Natural killer cell (primary cell): ENCODE data around the gene CALN1. TPM values are rescaled to one million over a fixed set of nuclear protein-coding genes. Genes with fewer than 3 reads are reported as not detected.
A peak's percentile ranks its signal among the peaks of the same experiment; 100 is the strongest.

ENCODE experiments used
- ATAC-seq, 3 donors: fragments of 150-1000 bp in 2 of 3; fragments of 200-7000 bp in 1 of 3; cut with Tn5 transposase; 1 replicate in 1 of 3; 2 replicates in 2 of 3; pipeline ENCODE4 v1.10.0; 2021; ENCODE audit warnings: mild to moderate bottlenecking in 2 of 3, moderate library complexity in 2 of 3
- DNase-seq, 2 donors: peaks; one replicate each; pipeline versions ENCODE4 v3.0.0 to v3.0.0-alpha.2; 2013 to 2021; ENCODE audit warnings: mixed read lengths in 1 of 2
- H3K27ac ChIP-seq: one replicate; pipeline ENCODE4 v1.5.1; 2013; ENCODE audit warnings: mild to moderate bottlenecking, low read length
- H3K27me3 ChIP-seq: one replicate; pipeline ENCODE4 v1.6.1; 2013; ENCODE audit warnings: low read length; ENCODE audit not compliant: control insufficient read depth, insufficient read depth
- H3K36me3 ChIP-seq: one replicate; pipeline ENCODE4 v1.6.1; 2013; ENCODE audit warnings: low read length; ENCODE audit not compliant: control insufficient read depth, insufficient read depth
- H3K4me1 ChIP-seq: one replicate; pipeline ENCODE4 v1.6.1; 2013; ENCODE audit warnings: low read length; ENCODE audit not compliant: control insufficient read depth, insufficient read depth
- H3K4me3 ChIP-seq: one replicate; pipeline ENCODE4 v1.5.1; 2013; ENCODE audit warnings: low read length
- H3K9me3 ChIP-seq: one replicate; pipeline ENCODE4 v1.6.1; 2013; ENCODE audit warnings: low read length; ENCODE audit not compliant: control insufficient read depth, insufficient read depth
- H3K27ac Mint-ChIP-seq, 2 donors: one replicate each; pipeline ENCODE4 v1.8.0; 2022; ENCODE audit warnings: mild to moderate bottlenecking in 2 of 2, mixed read lengths in 2 of 2, moderate library complexity in 1 of 2
- H3K27me3 Mint-ChIP-seq, 2 donors: one replicate each; pipeline ENCODE4 v1.8.0; 2022; ENCODE audit warnings: low read depth in 2 of 2, mixed read lengths in 2 of 2
- H3K36me3 Mint-ChIP-seq: one replicate; pipeline ENCODE4 v1.8.0; 2022; ENCODE audit warnings: mixed read lengths
- H3K4me1 Mint-ChIP-seq, 2 donors: one replicate each; pipeline ENCODE4 v1.8.0; 2022; ENCODE audit warnings: mixed read lengths in 2 of 2
- H3K4me3 Mint-ChIP-seq: one replicate; pipeline ENCODE4 v1.8.0; 2022; ENCODE audit warnings: mild to moderate bottlenecking, moderate library complexity, mixed read lengths
- H3K9me3 Mint-ChIP-seq, 2 donors: one replicate each; pipeline ENCODE4 v1.8.0; 2022; ENCODE audit warnings: mixed read lengths in 2 of 2
- CTCF ChIP-seq: fragments of 200-600 bp; IDR thresholded peaks from one replicate; pipeline ENCODE4 v1.8.0; 2022; ENCODE audit warnings: antibody characterized with exemption
- WGBS: methylation state at CpG from one replicate; pipeline ENCODE4 v1.1.7; 2013; ENCODE audit warnings: missing lambda C conversion rate; ENCODE audit not compliant: insufficient coverage; 5-methylcytosine and 5-hydroxymethylcytosine counted together
- intact Hi-C: fragments of 100-400 bp; cut with micrococcal nuclease; formaldehyde crosslinking; loops from one replicate; pipeline ENCODE4 v1.14.2; 2022
- total RNA-seq, 4 donors: library from RNA; stranded (reverse); fragments of 120-200 nt in 1 of 4; gene quantifications; one replicate each; pipeline versions ENCODE4 v1.2.3 to v1.2.4, GENCODE V29; 2013 to 2022

The CALN1 gene
- total RNA-seq, 3 donors from 2014 or later (not counting 1 experiment from before 2014, with no cell fraction given) = 0.18 TPM; not detected in 2

- Mint-ChIP-seq H3K27ac (no peak overlapping the region), H3K4me3 (no peak overlapping the region), H3K36me3 (no peaks in the 10 kb centered on the region), H3K4me1 (no peaks in the 10 kb centered on the region), H3K27me3 (no peaks in the 10 kb centered on the region), H3K9me3 (peaks cover 0 to 2% of the 10 kb centered on the region in 2 donors)
- no peaks in the 10 kb centered on the region for H3K9me3 ChIP-seq
- no peaks in the 10 kb centered on the region for H3K27me3 ChIP-seq
- DNase-seq = no peak
- H3K27ac ChIP-seq = no peak overlapping the region
- no peak for TF ChIP-seq CTCF
- 84% methylated on average over 5 of the region's 5 CpGs for WGBS
- intact Hi-C loops = no loop called here
- H3K36me3 ChIP-seq = no peaks in the 10 kb centered on the region
- H3K4me1 ChIP-seq = no peaks in the 10 kb centered on the region
- no peak for ATAC-seq
- H3K4me3 ChIP-seq = no peak overlapping the region
Measured at GRCh38 chr7:72222136-72222535, 190.0 kb downstream of the CALN1 start.

- 96% methylated on average over 7 of the region's 7 CpGs for WGBS
- Histone ChIP-seq H3K27ac (no peak overlapping the region), H3K9me3 (no peaks in the 10 kb centered on the region), H3K27me3 (no peaks in the 10 kb centered on the region), H3K36me3 (no peaks in the 10 kb centered on the region), H3K4me3 (no peak overlapping the region), H3K4me1 (no peaks in the 10 kb centered on the region)
- H3K4me3 Mint-ChIP-seq = no peak overlapping the region
- H3K27ac Mint-ChIP-seq = no peak overlapping the region
- no peak for ATAC-seq
- no peak for TF ChIP-seq CTCF
- no peaks in the 10 kb centered on the region for H3K36me3 Mint-ChIP-seq
- no peaks in the 10 kb centered on the region for H3K27me3 Mint-ChIP-seq
- peaks cover 0 to 2% of the 10 kb centered on the region in 2 donors for H3K9me3 Mint-ChIP-seq
- DNase-seq = no peak
- no peaks in the 10 kb centered on the region for H3K4me1 Mint-ChIP-seq
- intact Hi-C loops = no loop called here
Measured at GRCh38 chr7:72219500-72219899, 192.6 kb downstream of the CALN1 start.

DNA sequence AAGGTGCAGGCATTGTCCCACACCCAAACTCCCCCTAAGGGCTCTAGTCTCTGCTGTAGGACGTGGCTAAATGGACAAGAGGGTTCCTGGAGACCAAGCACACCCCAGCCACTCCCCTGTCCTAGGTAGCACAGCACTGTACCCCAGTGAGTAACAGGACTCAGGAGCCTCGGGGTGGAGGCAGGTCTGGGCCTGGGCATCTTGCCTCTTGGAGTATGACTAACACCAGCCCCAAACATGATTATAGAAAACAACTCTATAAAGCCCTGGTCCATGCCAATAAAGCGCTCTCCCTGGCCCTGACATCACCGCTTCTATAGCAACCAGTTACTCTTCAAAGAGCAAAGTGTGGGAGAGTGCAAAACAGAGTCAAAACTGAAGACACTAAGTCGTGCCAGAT lies 195.0 kb downstream of the CALN1 start:
- 80% methylated on average over 5 of the region's 5 CpGs for WGBS
- Mint-ChIP-seq H3K27ac (no peak overlapping the region), H3K36me3 (no peaks in the 10 kb centered on the region), H3K4me3 (no peak overlapping the region), H3K9me3 (no peaks in the 10 kb centered on the region), H3K27me3 (no peaks in the 10 kb centered on the region), H3K4me1 (no peaks in the 10 kb centered on the region)
- no peak for TF ChIP-seq CTCF
- H3K27me3 ChIP-seq = no peaks in the 10 kb centered on the region
- H3K36me3 ChIP-seq = no peaks in the 10 kb centered on the region
- H3K4me1 ChIP-seq = no peaks in the 10 kb centered on the region
- no peak overlapping the region for H3K27ac ChIP-seq
- no peaks in the 10 kb centered on the region for H3K9me3 ChIP-seq
- intact Hi-C loops = no loop called here
- no peak for DNase-seq
- H3K4me3 ChIP-seq = no peak overlapping the region
- peak in 1 of 3 donors; percentile 28 for ATAC-seq

- H3K36me3 ChIP-seq = no peaks in the 10 kb centered on the region
- H3K4me3 Mint-ChIP-seq = no peak overlapping the region
- H3K9me3 Mint-ChIP-seq = peaks cover 0 to 2% of the 10 kb centered on the region in 2 donors
- no peaks in the 10 kb centered on the region for H3K9me3 ChIP-seq
- DNase-seq (no peak), ATAC-seq (no peak)
- H3K27ac ChIP-seq = no peak overlapping the region
- no peaks in the 10 kb centered on the region for H3K4me1 ChIP-seq
- TF ChIP-seq CTCF = no peak
- no peak overlapping the region for H3K4me3 ChIP-seq
- 90% methylated on average over 5 of the region's 5 CpGs for WGBS
- peaks cover 0 to 9% of the 10 kb centered on the region in 2 donors for H3K27me3 Mint-ChIP-seq
- no peaks in the 10 kb centered on the region for H3K4me1 Mint-ChIP-seq
- no peaks in the 10 kb centered on the region for H3K36me3 Mint-ChIP-seq
- H3K27me3 ChIP-seq = no peaks in the 10 kb centered on the region
- H3K27ac Mint-ChIP-seq = no peak overlapping the region
- intact Hi-C loops = no loop called here
Measured at GRCh38 chr7:72213769-72214168, 198.4 kb downstream of the CALN1 start.
